HG03378 (cell line): Measurements from ENCODE around the gene FARS2.
A peak's percentile ranks its signal among the peaks of the same experiment; 100 is the strongest.

ENCODE experiments used
- ATAC-seq: cut with Tn5 transposase; IDR thresholded peaks from one replicate; pipeline ENCODE4 v1.9.1; 2021; ENCODE audit warnings: mild to moderate bottlenecking, moderate library complexity; ENCODE audit not compliant: unreplicated experiment

Gene FARS2

DNA sequence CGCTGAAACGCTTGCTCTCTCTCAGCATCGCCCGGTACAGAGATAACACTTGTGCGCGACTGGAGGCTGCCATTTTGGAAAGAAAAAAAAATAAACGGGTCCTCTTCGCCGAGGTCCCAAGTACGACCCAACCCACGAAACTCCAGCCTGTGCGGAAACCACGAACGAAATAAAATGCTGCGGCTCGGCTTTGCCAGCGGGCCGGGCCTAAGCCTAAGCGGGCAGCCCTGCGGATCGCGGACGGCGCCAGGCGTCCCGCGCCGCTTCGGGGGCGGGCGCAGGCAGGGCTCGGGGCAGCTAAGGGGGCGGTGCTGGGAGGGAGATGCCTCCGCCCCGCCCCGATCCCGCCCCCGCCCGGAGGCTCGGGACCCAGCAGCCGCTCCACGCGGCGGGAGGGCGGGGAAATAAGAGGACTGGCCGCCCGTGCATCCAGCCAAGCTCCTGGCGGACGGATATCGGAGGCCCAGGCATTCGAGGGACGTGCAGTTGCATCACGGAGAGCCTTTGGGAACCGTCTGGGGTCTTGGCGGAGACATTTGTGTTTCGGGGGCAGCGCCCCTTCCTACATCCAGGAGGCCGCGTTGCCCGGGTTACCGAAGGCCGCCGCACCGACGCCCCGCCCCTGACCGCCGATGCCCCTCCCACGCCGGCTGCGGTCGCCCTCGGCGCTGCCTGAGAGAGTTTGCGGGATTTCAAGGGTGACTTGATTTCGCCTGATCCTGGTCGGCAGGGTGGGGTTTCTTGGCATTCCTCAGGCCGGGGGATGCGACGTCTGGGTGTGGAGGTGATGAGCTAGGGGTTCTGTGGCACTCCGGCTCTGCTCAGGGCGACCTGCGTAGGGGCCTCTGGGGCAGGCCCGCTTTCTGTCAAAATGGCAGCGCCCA, at the start of gene FARS2, which contains the start of gene LYRM4:
Gene FARS2 (plus strand): TSS at position 853 of the 884 bp plus-strand sequence.
Gene LYRM4 (minus strand): TSS at position 290 of the 884 bp plus-strand sequence. CDS start 217 bp downstream, at position 73.
- ATAC-seq = peak; percentile 69

GRCh38 chr6:5213836-5214235, 47.5 kb upstream of the FARS2 start:
- ATAC-seq = no peak

DNA sequence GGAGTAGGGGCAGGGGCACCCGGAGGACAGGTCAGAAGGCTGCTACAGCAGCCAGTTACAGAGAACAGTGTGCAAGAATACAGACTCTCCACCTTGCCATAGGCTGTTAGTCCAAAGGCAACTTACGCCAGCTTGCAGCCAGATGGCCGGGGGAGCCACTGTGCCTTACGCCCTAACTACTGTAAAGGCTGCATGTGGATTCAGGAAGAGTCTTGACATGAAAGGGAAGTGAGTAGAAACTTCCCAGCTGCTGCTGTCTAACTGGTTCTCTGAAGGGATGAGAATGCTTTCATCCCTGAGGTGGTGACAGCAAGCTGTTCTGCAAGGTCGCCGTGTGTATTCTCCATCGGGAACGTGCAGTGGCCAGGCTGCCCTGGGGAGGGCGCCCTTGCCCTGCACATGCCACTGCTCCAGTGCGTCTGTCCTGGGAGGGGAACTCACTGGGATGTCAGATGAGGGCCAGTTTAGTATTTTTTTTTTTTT, 46.7 kb upstream of the FARS2 start:
- no peak for ATAC-seq

DNA sequence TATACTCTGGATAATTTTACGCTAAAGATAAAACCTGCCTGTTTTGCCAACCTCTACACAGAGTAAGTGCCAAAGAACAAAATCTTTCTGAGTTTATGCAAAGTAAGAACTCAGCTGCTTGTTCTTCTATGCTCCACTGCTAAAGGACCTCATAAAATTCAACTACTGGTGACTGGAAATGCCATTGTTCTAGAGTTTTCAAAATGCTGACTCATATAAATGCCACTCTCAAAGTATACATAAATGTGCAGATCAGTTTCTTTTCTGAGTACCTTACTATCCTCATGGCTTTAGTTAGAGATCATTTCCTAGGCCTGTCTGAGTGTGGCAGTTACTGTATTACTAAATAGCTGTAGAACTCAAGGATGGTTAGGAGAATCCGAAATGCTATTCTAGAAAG, 46.2 kb upstream of the FARS2 start:
- ATAC-seq = no peak

- no peak for ATAC-seq
Measured at GRCh38 chr6:5215799-5216198, 45.5 kb upstream of the FARS2 start.

GRCh38 chr6:5217356-5217755, 44.0 kb upstream of the FARS2 start:
- no peak for ATAC-seq

- no peak for ATAC-seq
Measured at GRCh38 chr6:5219011-5219691, 42.2 kb upstream of the FARS2 start.

- ATAC-seq = no peak
Measured at GRCh38 chr6:5220443-5220842, 40.9 kb upstream of the FARS2 start.

DNA sequence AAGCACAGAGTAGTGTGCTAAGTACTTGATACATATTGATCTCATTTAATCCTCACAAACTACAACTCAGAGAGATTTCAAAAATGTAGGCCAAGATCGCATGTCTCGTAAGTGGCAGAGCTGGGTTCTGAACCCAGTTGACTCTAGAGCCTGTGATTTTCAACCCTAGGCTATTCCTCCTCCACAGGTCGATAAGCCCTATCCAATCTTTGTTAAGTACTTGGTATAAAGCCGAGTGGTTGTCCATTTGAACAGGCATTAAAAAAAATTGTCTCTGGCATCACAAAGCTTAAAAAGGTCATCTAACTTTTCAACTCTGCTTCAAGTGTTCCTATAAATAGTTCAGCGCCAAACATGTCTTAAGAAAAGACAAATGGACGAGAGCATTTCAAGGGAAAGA, 38.0 kb upstream of the FARS2 start:
- no peak for ATAC-seq

GRCh38 chr6:5229356-5229755, 32.0 kb upstream of the FARS2 start:
- no peak for ATAC-seq

DNA sequence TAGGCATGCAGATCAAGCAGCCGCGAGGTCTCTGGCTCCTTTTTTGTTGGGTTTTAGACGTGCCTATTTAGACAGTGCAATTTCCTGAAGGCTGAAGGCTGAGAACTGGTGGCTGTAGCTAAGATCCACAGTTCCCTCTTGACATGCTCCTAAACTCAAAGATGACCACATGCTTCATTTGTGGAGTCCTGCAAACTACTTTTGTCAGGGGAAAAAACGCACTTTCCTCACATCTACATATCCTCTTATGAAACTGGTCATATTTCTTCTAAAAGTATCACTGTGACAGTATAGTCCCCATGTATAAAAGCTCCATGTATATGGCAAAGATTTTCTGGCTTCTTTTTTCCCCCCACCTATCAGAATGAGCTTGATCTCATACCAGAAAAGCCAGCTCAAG, 31.2 kb upstream of the FARS2 start:
- no peak for ATAC-seq

GRCh38 chr6:5231289-5231688, 30.0 kb upstream of the FARS2 start:
- no peak for ATAC-seq

GRCh38 chr6:5234874-5235273, 26.4 kb upstream of the FARS2 start:
- ATAC-seq = no peak

DNA sequence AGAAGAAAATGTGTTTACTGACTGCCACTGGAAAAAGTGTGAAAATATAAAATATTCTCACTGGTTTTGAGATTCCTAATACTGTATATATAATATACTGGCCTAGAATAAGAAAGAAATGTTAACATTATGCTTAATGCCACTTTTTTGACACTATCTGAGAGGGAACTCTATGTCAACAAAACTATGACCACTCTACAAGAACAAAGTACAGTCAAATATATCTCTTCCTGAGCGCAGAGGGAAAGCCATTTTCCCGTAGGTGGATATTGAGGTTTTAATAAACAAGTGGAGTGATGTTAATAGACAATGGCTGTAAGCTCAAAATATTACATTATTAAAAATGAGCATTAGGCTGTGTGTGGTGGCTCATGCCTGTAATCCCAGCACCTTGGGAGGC, 25.5 kb upstream of the FARS2 start:
- no peak for ATAC-seq

DNA sequence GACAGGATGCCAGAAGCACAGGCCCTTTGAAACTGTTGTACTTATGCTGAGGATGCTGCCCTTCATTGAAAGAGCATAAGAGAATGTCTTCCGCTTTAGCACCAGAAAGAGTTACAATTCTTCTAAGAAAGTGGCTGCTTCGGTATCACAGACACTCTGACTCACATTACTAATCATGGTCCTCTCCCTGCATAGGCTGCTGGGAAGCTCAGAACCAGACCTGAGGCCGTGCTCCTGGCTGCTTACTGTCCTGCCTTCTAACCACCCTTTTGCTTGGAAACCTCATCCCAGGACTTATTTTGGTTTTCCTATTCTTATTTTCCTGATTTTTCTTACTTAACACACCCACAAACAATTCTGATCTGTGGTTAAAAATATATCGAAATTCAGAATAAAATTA, 23.5 kb upstream of the FARS2 start:
- no peak for ATAC-seq

DNA sequence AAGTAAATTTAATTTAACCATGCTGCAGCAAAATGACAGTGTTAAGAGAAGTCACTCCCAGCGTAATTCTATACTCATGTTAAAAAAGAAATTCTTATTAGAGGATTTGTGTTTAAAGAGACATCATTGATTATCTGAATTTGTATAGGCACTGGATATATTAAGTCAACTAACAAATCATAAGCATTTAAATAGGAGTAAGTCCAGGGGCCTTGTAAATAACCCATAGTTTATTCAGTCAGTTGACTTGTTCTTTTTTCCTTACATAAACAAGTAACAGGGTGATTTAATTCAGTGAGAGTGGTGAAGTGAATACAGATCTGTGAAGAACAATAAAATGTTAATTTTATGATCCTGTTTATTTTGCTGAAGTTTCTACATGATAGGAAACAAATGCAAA, 23.0 kb upstream of the FARS2 start:
- ATAC-seq = no peak

- no peak for ATAC-seq
Measured at GRCh38 chr6:5241252-5241651, 20.1 kb upstream of the FARS2 start.

- ATAC-seq = no peak
Measured at GRCh38 chr6:5243069-5243468, 18.2 kb upstream of the FARS2 start.

GRCh38 chr6:5246141-5247097, 14.9 kb upstream of the FARS2 start:
- no peak for ATAC-seq

DNA sequence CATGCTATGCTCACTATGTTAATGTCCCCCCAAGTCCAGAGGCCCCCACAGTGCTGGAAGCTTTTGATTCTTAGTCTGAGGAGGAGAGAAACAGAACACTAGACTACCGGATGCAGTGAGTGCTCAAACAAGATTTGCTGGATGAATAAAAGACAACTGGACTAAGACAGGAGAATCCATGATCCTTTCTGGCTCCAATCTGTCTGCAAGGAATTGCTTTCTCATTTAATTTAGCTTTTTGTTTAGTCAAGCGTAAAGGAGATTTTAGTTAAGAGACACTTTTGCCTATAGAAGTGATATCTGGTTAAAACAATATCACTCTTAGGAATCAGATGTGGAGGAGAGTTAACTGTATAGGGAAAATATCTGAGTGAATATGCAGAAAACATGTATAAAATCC, 14.1 kb upstream of the FARS2 start:
- ATAC-seq = no peak
